Left renal pelvis (tissue), 4 donors: ENCODE data around the gene OGFOD3. TPM values are rescaled to one million over a fixed set of nuclear protein-coding genes. Genes with fewer than 3 reads are reported as not detected.

Experiments used
- DNase-seq, 4 donors: peaks; one replicate each; pipeline ENCODE4 v3.0.0-alpha.2; 2013; ENCODE audit warnings: low read depth in 4 of 4, low spot score in 3 of 4
- polyA plus RNA-seq, 4 donors: library from polyadenylated mRNA; unstranded; fragments of 120-200 nt; gene quantifications; one replicate each; pipeline ENCODE4 v1.2.1, GENCODE V29; 2013; ENCODE audit not compliant: insufficient read length in 4 of 4

OGFOD3 gene
- polyA plus RNA-seq, 4 donors: 19.7 to 28.4 (median 25.0) TPM

DNA sequence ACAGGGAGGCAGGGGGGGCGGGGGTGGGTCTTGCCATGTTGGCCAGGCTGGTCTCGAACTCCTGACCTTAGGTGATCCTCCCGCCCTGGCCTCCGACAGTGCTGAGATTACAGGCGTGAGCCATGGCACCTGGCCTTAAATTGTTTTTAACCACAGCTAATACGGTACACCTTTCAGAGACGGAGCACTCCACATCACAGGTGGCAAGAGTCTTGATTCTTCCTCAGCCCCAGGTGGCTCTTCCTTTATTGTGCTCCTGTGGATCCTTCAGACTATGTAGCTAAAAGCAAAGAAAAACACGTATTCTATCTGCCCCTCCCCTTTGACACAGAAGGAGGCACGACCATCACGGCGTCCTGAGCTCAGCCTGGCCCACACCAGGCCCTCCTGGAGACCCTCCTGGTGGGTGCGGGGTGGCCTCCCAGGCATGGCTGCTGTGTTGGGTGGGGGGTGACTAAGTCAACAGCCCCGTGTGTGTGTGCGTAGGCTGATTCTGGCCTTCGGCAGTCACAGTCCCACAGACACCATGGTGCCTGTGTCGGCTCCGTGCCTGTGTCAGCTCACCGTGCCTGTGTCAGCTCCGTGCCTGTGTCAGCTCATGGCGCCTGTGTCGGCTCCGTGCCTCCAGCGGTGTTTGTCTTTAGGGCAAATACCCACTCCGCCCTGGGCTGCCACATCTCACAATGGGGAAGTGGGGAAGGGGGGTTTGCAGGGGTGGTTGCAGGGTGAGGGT is 74.0 kb downstream of the OGFOD3 start:
- no peak for DNase-seq

DNA sequence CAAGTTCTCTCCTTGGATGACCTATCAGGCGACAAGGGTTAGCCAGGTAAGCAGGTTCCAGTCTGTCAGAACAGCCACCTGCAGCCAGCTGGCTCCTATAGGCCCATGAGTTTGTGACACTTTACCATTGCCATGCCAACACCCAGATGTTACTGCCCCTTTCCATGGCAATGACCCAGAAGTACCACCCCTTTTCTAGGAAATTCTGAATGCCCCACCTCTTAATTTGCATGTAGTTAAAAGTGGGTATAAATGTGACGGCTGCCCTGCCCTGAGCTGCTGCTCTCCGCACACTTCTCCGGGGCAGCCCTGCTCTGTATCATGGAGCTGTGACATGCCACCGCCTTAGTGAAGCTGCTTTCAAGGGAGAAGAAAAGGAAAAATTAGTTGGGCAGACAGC is 74.8 kb downstream of the OGFOD3 start:
- no peak for DNase-seq

GRCh38 chr17:82342361-82343079 is 75.9 kb downstream of the OGFOD3 start:
- DNase-seq: no peak

DNA sequence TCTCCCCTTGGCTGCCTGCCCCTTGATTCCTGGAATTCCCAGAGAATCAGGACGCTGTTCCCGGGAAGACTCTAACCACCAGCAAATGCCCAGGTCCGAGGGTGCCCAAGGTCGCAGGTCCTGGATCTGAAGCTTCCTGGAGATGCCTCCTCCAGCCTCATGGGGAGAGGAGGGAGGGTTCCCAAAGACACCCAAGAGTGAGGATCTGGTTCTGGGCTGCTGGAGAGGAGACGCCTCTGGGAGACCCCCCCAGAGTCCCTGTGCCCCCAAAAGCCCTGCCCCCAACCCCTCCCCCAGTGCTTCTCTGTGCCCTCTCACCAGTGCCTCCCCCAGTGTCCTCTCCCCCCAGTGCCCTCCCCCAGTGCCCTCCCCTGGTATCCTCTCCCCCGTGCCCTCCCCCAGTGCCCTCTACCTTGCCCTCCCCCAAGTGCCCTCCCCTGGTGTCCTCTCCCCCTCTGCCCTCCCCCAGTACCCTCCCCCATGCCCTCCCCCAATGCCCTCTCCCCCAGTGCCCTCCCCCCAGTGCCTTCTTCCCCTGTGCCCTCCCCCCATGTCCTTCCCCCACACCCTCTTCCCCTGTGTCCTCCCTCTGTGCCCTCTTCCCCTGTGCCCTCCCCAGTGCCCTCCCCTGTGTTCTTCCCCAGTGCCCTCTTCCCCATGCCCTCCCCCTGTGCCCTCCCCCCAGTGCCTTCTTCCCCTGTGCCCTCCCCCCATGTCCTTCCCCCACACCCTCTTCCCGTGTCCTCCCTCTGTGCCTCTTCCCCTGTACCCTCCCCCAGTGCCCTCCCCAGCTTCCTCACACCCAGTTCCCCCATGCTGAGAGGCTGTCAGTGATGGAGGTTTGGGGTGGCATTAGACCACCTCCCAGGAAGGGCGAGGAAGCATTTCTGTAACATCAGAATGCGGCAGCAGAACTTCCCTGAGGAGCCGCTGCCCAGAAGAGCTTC is 78.5 kb downstream of the OGFOD3 start:
- no peak for DNase-seq

Other genes with a start within 250 kb of the OGFOD3 start
- 10 to 100 TPM; 33.4 to 79.9 (median 43.5) TPM for gene CCDC57, start 205.7 kb downstream of the OGFOD3 start, polyA plus RNA-seq
- gene SLC16A3, start 189.5 kb downstream of the OGFOD3 start, polyA plus RNA-seq: 10 to 100 TPM in 3 of 4 donors, 1 to 10 TPM in 1; 6.6 to 16.3 (median 13.0) TPM
- 100 to 1,000 TPM in 3 of 4 donors, 10 to 100 TPM in 1; 88.6 to 125 (median 117) TPM for gene CSNK1D, start 144.9 kb downstream of the OGFOD3 start, polyA plus RNA-seq
- gene CD7, start 101.0 kb downstream of the OGFOD3 start, polyA plus RNA-seq: 1 to 10 TPM in 1 of 4 donors, under 1 TPM in 3; 0.14 to 1.7 (median 0.51) TPM
- 10 to 100 TPM in 1 of 4 donors, 1 to 10 TPM in 3; 1.3 to 13.6 (median 1.9) TPM for gene SECTM1, start 84.8 kb downstream of the OGFOD3 start, polyA plus RNA-seq
- under 1 TPM in 1 of 4 donors, not detected in 3; 0.09 TPM for gene TEX19, start 59.3 kb downstream of the OGFOD3 start, polyA plus RNA-seq
- 1 to 10 TPM in 1 of 4 donors, under 1 TPM in 3; 0.19 to 1.2 (median 0.25) TPM for gene UTS2R, start 46.8 kb downstream of the OGFOD3 start, polyA plus RNA-seq
- gene HEXD, start 239 bp downstream of the OGFOD3 start, polyA plus RNA-seq: 10 to 100 TPM; 30.4 to 61.7 (median 36.4) TPM
- gene CYBC1, start 32.2 kb upstream of the OGFOD3 start, polyA plus RNA-seq: 10 to 100 TPM; 44.8 to 63.0 (median 50.0) TPM
- 10 to 100 TPM; 69.5 to 94.6 (median 89.7) TPM for gene NARF, start 40.2 kb upstream of the OGFOD3 start, polyA plus RNA-seq
- 10 to 100 TPM; 39.6 to 44.6 (median 42.0) TPM for gene FOXK2, start 101.1 kb upstream of the OGFOD3 start, polyA plus RNA-seq
- gene WDR45B, start 229.9 kb upstream of the OGFOD3 start, polyA plus RNA-seq: 100 to 1,000 TPM in 1 of 4 donors, 10 to 100 TPM in 3; 86.2 to 104 (median 96.5) TPM